Gastrocnemius medialis (tissue), 4 donors: ENCODE results near the gene FAM110A. TPM values are rescaled to one million over a fixed set of nuclear protein-coding genes. Genes with fewer than 3 reads are reported as not detected.
"Not testable (repeated sequence)": the region's sequence is repeated elsewhere in the genome, so short reads cannot be mapped to it uniquely, and the experiment has no call there.

Experiments
- ATAC-seq, 2 donors: fragments of 150-250 bp; one replicate each; pipeline ENCODE4 v1.9.1; 2016
- DNase-seq, 2 donors: peaks; one replicate each; pipeline ENCODE4 v3.0.0-alpha.2; 2019
- H3K27ac ChIP-seq, 4 donors: fragments of 200-600 bp; sonication (generic); 1 replicate in 1 of 4; 2 replicates in 3 of 4; pipeline ENCODE4 v1.5.1; 2016 to 2018; ENCODE audit warnings: mild to moderate bottlenecking in 2 of 4, moderate library complexity in 1 of 4
- H3K27me3 ChIP-seq, 3 donors: fragments of 200-600 bp; sonication (generic) in 2 of 3; 1 replicate in 1 of 3; 2 replicates in 2 of 3; pipeline versions ENCODE4 v1.5.1 to v1.6.0; 2016 to 2019; ENCODE audit warnings: mild to moderate bottlenecking in 1 of 3, moderate library complexity in 1 of 3
- H3K36me3 ChIP-seq, 2 donors: fragments of 200-600 bp; sonication (generic) in 1 of 2; one replicate each; pipeline ENCODE4 v1.5.1; 2017 to 2018
- H3K4me1 ChIP-seq, 2 donors: fragments of 200-600 bp; sonication (generic) in 1 of 2; one replicate each; pipeline ENCODE4 v1.5.1; 2016 to 2017; ENCODE audit warnings: mild to moderate bottlenecking in 2 of 2
- H3K4me3 ChIP-seq, 4 donors: fragments of 200-600 bp; sonication (generic) in 3 of 4; 1 replicate in 1 of 4; 2 replicates in 3 of 4; pipeline ENCODE4 v1.5.1; 2016 to 2019; ENCODE audit warnings: mild to moderate bottlenecking in 2 of 4
- H3K9me3 ChIP-seq, 3 donors: fragments of 200-600 bp; sonication (generic) in 2 of 3; 1 replicate in 1 of 3; 2 replicates in 2 of 3; pipeline ENCODE4 v1.5.1; 2016 to 2019
- CTCF ChIP-seq, 5 experiments: fragments of 450-650 bp in 3 of 5; fragments of 200-600 bp in 2 of 5; sonication (generic) in 2 of 5; IDR thresholded peaks in 4 of 5; conservative IDR thresholded peaks in 1 of 5; 1 replicate in 4 of 5; 2 replicates in 1 of 5; pipeline ENCODE4 v1.5.1; 2016 to 2019; ENCODE audit warnings: antibody characterized with exemption in 5 of 5, mild to moderate bottlenecking in 3 of 5, moderate library complexity in 3 of 5
- POLR2A ChIP-seq, 2 donors: fragments of 450-650 bp; IDR thresholded peaks; one replicate each; pipeline ENCODE4 v1.6.1; 2017; ENCODE audit warnings: antibody characterized with exemption in 2 of 2, mild to moderate bottlenecking in 2 of 2, moderate library complexity in 2 of 2
- in situ Hi-C, 4 donors: fragments of 200-750 bp; cut with MboI; loops; one replicate each; pipeline versions ENCODE4 v1.15.0 to v1.8.0; 2017; ENCODE audit warnings: low sequenced_read_pairs in 4 of 4
- intact Hi-C: fragments of 100-400 bp; cut with DNase I; formaldehyde crosslinking; loops from one replicate; pipeline ENCODE4 v1.15.1; 2023; ENCODE audit warnings: low total_unique reads
- total RNA-seq, 4 donors: library from RNA; depleted of rRNA; stranded (reverse); fragments of >200 nt; gene quantifications; one replicate each; pipeline versions ENCODE4 v1.1.0 to v1.2.3, GENCODE V29; 2016

Gene FAM110A
- total RNA-seq, 4 donors from 2014 or later, result 0.25 to 6.2 (median 1.9) TPM

GRCh38 chr20:796921-797320, 36.6 kb upstream of the FAM110A start:
- Histone ChIP-seq H3K4me3 (no peak overlapping the region), H3K27me3 (peaks cover 0 to 3% (median 0%) of the 10 kb centered on the region in 3 donors), H3K4me1 (no peaks in the 10 kb centered on the region), H3K27ac (no peak overlapping the region), H3K9me3 (no peaks in the 10 kb centered on the region), H3K36me3 (no peaks in the 10 kb centered on the region)
- DNase-seq (no peak), ATAC-seq (no peak)
- intact Hi-C loops (no loop called here), in situ Hi-C loops (no loop called here)
- TF ChIP-seq POLR2A (IDR thresholded peaks at IDR 0.05) (no peak), CTCF (IDR thresholded peaks at IDR 0.05 in 4 of 5, conservative IDR thresholded peaks at IDR 0.05 in 1 of 5) (no peak)

- H3K4me1 ChIP-seq, H3K36me3 ChIP-seq, in situ Hi-C loops, intact Hi-C loops, ATAC-seq, DNase-seq, H3K27ac ChIP-seq, H3K27me3 ChIP-seq, H3K9me3 ChIP-seq, H3K4me3 ChIP-seq: not testable (repeated sequence)
These were observed 34.8 kb upstream of the FAM110A start for GRCh38 chr20:798746-799145.

GRCh38 chr20:800026-800425, 33.5 kb upstream of the FAM110A start:
- H3K4me1 ChIP-seq, ATAC-seq, H3K4me3 ChIP-seq, H3K36me3 ChIP-seq, H3K9me3 ChIP-seq, DNase-seq, H3K27me3 ChIP-seq, H3K27ac ChIP-seq, intact Hi-C loops: not testable (repeated sequence)
- in situ Hi-C loops, result loop anchor here in 2 of 4 donors (25.0 kb wide), 2 partner anchors 312 to 412 kb away; partner anchors contain the start of genes C20orf202 (in 1 of the 2) and PSMF1 (in 1 of the 2)

- Histone ChIP-seq H3K9me3 (no peaks in the 10 kb centered on the region), H3K27ac (no peak overlapping the region), H3K4me1 (no peaks in the 10 kb centered on the region), H3K4me3 (no peak overlapping the region), H3K27me3 (peaks cover 0 to 3% (median 0%) of the 10 kb centered on the region in 3 donors), H3K36me3 (no peaks in the 10 kb centered on the region)
- DNase-seq (no peak), ATAC-seq (no peak)
- no peak for TF ChIP-seq POLR2A (IDR thresholded peaks at IDR 0.05)
- no peak for TF ChIP-seq CTCF (IDR thresholded peaks at IDR 0.05 in 4 of 5, conservative IDR thresholded peaks at IDR 0.05 in 1 of 5)
- intact Hi-C loops, result no loop called here
- in situ Hi-C loops, result loop anchor here in 2 of 4 donors (25.0 kb wide), 2 partner anchors 311 to 411 kb away; partner anchors contain the start of genes C20orf202 (in 1 of the 2) and PSMF1 (in 1 of the 2)
These were observed 31.8 kb upstream of the FAM110A start for GRCh38 chr20:801678-802077.

- peaks cover 0 to under 1% (median 0%) of the 10 kb centered on the region in 3 donors for H3K27me3 ChIP-seq
- intact Hi-C loops (no loop called here), in situ Hi-C loops (loop anchor here in 2 of 4 donors (25.0 kb wide), 2 partner anchors 307 to 407 kb away; partner anchors contain the start of genes C20orf202 (in 1 of the 2) and PSMF1 (in 1 of the 2))
- TF ChIP-seq CTCF (IDR thresholded peaks at IDR 0.05 in 4 of 5, conservative IDR thresholded peaks at IDR 0.05 in 1 of 5) (no peak), POLR2A (IDR thresholded peaks at IDR 0.05) (no peak)
- ATAC-seq, result no peak
- H3K4me3 ChIP-seq, result no peak overlapping the region
- H3K27ac ChIP-seq, result no peak overlapping the region
- H3K4me1 ChIP-seq, result no peaks in the 10 kb centered on the region
- no peaks in the 10 kb centered on the region for H3K36me3 ChIP-seq
- no peak for DNase-seq
- H3K9me3 ChIP-seq, result no peaks in the 10 kb centered on the region
These were observed 27.8 kb upstream of the FAM110A start for GRCh38 chr20:805713-806112.

GRCh38 chr20:811776-812434, 21.6 kb upstream of the FAM110A start:
- H3K36me3 ChIP-seq, ATAC-seq, H3K9me3 ChIP-seq, DNase-seq, intact Hi-C loops, H3K4me3 ChIP-seq, H3K4me1 ChIP-seq, H3K27me3 ChIP-seq, H3K27ac ChIP-seq: not testable (repeated sequence)
- in situ Hi-C loops, result loop anchor here (5.0 to 25.0 kb wide), 5 partner anchors 140 to 403 kb away; partner anchors contain the start of genes C20orf202 (in 2 of the 4) and PSMF1 (in 1 of the 4)

- H3K4me1 ChIP-seq, intact Hi-C loops, H3K36me3 ChIP-seq, DNase-seq, ATAC-seq, H3K27me3 ChIP-seq, H3K9me3 ChIP-seq, H3K27ac ChIP-seq, H3K4me3 ChIP-seq: not testable (repeated sequence)
- in situ Hi-C loops, result loop anchor here (5.0 to 25.0 kb wide), 5 partner anchors 140 to 402 kb away; partner anchors contain the start of genes C20orf202 (in 2 of the 4) and PSMF1 (in 1 of the 4)
These were observed 21.1 kb upstream of the FAM110A start for GRCh38 chr20:812435-812814.
